ENCODE results near the gene CDC27.

GRCh38 chr17:47201166-47201565 lies 12.1 kb upstream of the CDC27 start:
- no peak for TF ChIP-seq CTCF (IDR thresholded peaks at IDR 0.05)
- no peak for TF ChIP-seq EZH2 (IDR thresholded peaks at IDR 0.05; ENCODE audit: borderline replicate concordance, insufficient read depth, low read depth, low read length, poor library complexity, severe bottlenecking)

All from B cell (primary cell).